GM19238 (cell line): ENCODE measurements around the gene PLEKHA3.
"Not testable (repeated sequence)": the region's sequence is repeated elsewhere in the genome, so short reads cannot be mapped to it uniquely, and the experiment has no call there.

Experiments
- DNase-seq: peaks from one replicate; pipeline ENCODE4 v3.0.0; 2011; ENCODE audit warnings: low spot score; ENCODE audit not compliant: insufficient read length

PLEKHA3 gene

GRCh38 chr2:178522950-178523595 is 42.8 kb downstream of the PLEKHA3 start:
- peak; percentile 44 for DNase-seq

GRCh38 chr2:178523596-178524134 is 43.4 kb downstream of the PLEKHA3 start:
- no peak for DNase-seq

GRCh38 chr2:178525010-178525409 is 44.8 kb downstream of the PLEKHA3 start:
- DNase-seq, result not testable (repeated sequence)

- DNase-seq, result not testable (repeated sequence)
These were observed 45.2 kb downstream of the PLEKHA3 start for GRCh38 chr2:178525460-178525859.

- DNase-seq, result no peak
These were observed 46.0 kb downstream of the PLEKHA3 start for GRCh38 chr2:178526256-178526655.

- no peak for DNase-seq
These were observed 47.3 kb downstream of the PLEKHA3 start for GRCh38 chr2:178527592-178527991.

- DNase-seq, result no peak
These were observed 48.4 kb downstream of the PLEKHA3 start for GRCh38 chr2:178528647-178529046.

GRCh38 chr2:178529194-178529593 is 48.9 kb downstream of the PLEKHA3 start:
- no peak for DNase-seq

- no peak for DNase-seq
These were observed 49.9 kb downstream of the PLEKHA3 start for GRCh38 chr2:178530131-178530530.

GRCh38 chr2:178530625-178531142 is 50.4 kb downstream of the PLEKHA3 start:
- peak; percentile 54 for DNase-seq

GRCh38 chr2:178531168-178531567 is 50.9 kb downstream of the PLEKHA3 start:
- DNase-seq, result no peak

GRCh38 chr2:178536037-178536436 is 55.8 kb downstream of the PLEKHA3 start:
- DNase-seq, result no peak

- no peak for DNase-seq
These were observed 61.9 kb downstream of the PLEKHA3 start for GRCh38 chr2:178542161-178542560.

- DNase-seq, result no peak
These were observed 62.3 kb downstream of the PLEKHA3 start for GRCh38 chr2:178542569-178542968.

- peak; percentile 4 for DNase-seq
These were observed 70.1 kb downstream of the PLEKHA3 start for GRCh38 chr2:178550352-178550751.

GRCh38 chr2:178553047-178553446 is 72.8 kb downstream of the PLEKHA3 start:
- no peak for DNase-seq
